GM10248 (cell line): ENCODE data around the gene GNAS.
"Not testable (repeated sequence)": the region's sequence is repeated elsewhere in the genome, so short reads cannot be mapped to it uniquely, and the experiment has no call there.

Experiments used
- CTCF ChIA-PET: fragments of 300-600 bp; sonication (Branson Sonifier 250); formaldehyde crosslinking; extraction: SDS; loops from one replicate; lab custom pipeline; 2021; ENCODE audit warnings: antibody characterized with exemption; lab: Yijun Ruan, JAX
- POLR2A ChIA-PET: fragments of 350-650 bp; sonication (Branson Sonifier 250); formaldehyde crosslinking; extraction: SDS; loops from one replicate; lab custom pipeline; 2020; ENCODE audit warnings: antibody characterized with exemption; lab: Yijun Ruan, JAX
- DNase-seq: peaks from one replicate; pipeline ENCODE4 v3.0.0; 2012; ENCODE audit errors: extremely low spot score
- TF ChIP-seq, protein P1 (sequence below): IDR thresholded peaks from 2 replicates; pipeline ENCODE4 v1.5.1; 2012; ENCODE audit warnings: mild to moderate bottlenecking, low read depth; ENCODE audit errors: extremely low read depth, missing control alignments, control extremely low read depth

GNAS gene

GRCh38 chr20:58944610-58945009 is 92.1 kb downstream of the GNAS start:
- DNase-seq, result no peak
- ChIA-PET CTCF (no interaction called here), POLR2A (no interaction called here)
- TF ChIP-seq, protein P1, sequence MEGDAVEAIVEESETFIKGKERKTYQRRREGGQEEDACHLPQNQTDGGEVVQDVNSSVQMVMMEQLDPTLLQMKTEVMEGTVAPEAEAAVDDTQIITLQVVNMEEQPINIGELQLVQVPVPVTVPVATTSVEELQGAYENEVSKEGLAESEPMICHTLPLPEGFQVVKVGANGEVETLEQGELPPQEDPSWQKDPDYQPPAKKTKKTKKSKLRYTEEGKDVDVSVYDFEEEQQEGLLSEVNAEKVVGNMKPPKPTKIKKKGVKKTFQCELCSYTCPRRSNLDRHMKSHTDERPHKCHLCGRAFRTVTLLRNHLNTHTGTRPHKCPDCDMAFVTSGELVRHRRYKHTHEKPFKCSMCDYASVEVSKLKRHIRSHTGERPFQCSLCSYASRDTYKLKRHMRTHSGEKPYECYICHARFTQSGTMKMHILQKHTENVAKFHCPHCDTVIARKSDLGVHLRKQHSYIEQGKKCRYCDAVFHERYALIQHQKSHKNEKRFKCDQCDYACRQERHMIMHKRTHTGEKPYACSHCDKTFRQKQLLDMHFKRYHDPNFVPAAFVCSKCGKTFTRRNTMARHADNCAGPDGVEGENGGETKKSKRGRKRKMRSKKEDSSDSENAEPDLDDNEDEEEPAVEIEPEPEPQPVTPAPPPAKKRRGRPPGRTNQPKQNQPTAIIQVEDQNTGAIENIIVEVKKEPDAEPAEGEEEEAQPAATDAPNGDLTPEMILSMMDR, result no peak

DNA sequence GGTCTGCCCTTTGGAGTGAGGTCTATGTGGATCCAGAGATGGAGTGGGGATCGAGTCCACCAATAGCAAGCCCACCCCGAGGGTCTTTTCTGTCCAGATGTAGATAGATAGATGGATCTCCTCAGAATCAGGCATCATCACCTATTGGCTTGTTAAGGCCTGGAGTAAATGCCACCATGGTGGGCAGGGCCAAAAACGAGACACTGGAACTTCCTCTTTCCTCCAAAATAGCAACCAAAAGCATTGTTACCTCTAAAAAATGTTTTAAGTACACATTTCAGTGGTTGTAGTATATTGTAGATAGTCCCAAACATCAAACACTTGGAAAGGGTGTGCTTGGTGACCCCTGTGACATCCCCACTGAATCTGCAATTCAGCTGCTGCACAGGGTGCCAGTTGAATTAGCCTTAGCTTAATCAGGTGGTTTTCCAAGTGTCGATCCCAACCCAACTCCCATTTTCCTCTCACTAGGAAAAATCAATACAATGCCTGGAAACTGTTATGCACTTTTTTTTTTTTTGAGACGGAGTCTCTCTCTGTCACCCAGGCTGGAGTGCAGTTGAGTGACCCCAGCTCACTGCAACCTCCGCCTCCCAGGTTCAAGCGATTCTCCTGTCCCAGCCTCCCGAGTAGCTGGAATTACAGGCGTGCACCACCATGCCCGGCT is 93.6 kb downstream of the GNAS start:
- CTCF ChIA-PET, result no interaction called here
- POLR2A ChIA-PET, result no interaction called here
- no peak for DNase-seq
- TF ChIP-seq, protein P1, result no peak

GRCh38 chr20:58947797-58948388 is 95.4 kb downstream of the GNAS start:
- CTCF ChIA-PET, POLR2A ChIA-PET, DNase-seq: not testable (repeated sequence)

DNA sequence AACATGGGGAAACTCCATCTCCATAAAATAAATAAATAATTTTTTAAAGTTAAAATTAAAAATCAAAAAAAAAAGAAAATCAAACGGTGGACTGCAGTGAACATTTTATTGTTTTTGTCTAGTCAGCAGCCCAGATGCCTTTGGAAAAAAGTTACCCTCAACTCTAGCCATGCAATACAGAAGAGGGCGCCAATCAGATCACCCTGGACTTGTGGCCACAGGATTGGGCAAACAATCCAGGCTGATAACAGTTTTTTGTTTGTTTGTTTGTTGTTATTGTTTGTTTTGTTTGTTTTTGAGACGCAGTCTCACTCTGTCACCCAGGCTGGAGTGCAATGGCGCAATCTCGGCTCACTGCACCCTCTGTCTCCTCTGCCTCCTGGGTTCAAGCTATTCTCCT is 98.1 kb downstream of the GNAS start:
- POLR2A ChIA-PET, result no interaction called here

GRCh38 chr20:58953050-58953449 is 100.5 kb downstream of the GNAS start:
- CTCF ChIA-PET, result no interaction called here
- TF ChIP-seq, protein P1, result no peak
- POLR2A ChIA-PET, result no interaction called here
- DNase-seq, result no peak

More for the DNA sequence above, 98.1 kb downstream of the GNAS start:
- DNase-seq, result no peak
- TF ChIP-seq, protein P1, result no peak
- CTCF ChIA-PET, result interaction anchor here (0.9 kb wide), 1 partner anchor 10 kb away, joined by 3 read pairs; no protein-coding TSS in a partner anchor

DNA sequence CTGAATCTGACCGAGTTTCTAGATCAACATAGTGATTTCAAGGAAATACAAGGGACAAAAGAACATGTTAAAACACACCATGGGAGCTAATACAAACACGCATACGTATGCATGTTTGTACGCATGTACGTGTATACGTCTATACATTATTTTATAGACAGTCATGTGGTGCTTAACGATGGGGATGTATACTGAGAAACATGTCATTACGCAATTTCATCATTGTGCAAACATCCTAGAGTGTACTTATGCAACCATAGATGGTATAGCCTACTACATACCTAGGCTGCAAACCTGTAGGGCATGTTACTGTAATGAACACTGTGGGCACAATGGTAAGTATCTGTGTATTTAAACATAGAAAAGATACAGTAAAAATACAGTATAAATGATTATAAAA is 103.6 kb downstream of the GNAS start:
- DNase-seq, result no peak
- CTCF ChIA-PET, result no interaction called here
- POLR2A ChIA-PET, result no interaction called here
- TF ChIP-seq, protein P1, result no peak

DNA sequence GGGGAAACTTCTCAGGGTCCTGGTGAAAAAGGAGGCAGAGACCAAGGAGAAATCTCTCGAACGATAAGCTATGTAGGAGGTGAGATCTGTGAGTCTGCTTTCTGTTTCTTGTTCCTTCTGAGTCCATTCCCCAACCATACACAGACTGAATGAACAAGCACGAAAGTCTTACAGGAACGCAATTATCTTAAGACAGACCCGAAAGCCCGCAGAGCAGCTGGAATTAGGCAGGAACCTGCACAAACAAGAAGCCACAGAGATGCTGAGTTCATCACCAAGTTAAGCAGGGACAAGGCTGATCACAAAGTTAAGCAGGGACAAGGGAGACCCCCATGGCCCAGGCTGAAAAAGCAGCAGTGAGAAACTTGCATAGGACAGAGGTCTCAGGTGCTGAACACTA is 107.1 kb downstream of the GNAS start:
- ChIA-PET POLR2A (no interaction called here), CTCF (no interaction called here)
- no peak for DNase-seq
- TF ChIP-seq, protein P1, result no peak
